KOPT-K1 (cell line): Measurements from ENCODE around the gene DENND4C.

ENCODE experiments used
- H3K27ac ChIP-seq: fragments of 200-600 bp; sonication (generic); 2 replicates; pipeline ENCODE4 v1.5.1; 2016; ENCODE audit warnings: antibody characterized with exemption, mild to moderate bottlenecking, low read depth, low read length; ENCODE audit not compliant: poor library complexity, severe bottlenecking
- H3K36me3 ChIP-seq: fragments of 200-600 bp; sonication (generic); 2 replicates; pipeline ENCODE4 v1.5.1; 2017; ENCODE audit warnings: antibody characterized with exemption, mild to moderate bottlenecking, low read length, moderate library complexity; ENCODE audit not compliant: insufficient read depth
- H3K9me3 ChIP-seq: fragments of 200-600 bp; sonication (generic); 2 replicates; pipeline ENCODE4 v1.5.1; 2017; ENCODE audit warnings: antibody characterized with exemption, low read length, mild to moderate bottlenecking; ENCODE audit not compliant: insufficient read depth, poor library complexity, severe bottlenecking

Gene DENND4C

DNA sequence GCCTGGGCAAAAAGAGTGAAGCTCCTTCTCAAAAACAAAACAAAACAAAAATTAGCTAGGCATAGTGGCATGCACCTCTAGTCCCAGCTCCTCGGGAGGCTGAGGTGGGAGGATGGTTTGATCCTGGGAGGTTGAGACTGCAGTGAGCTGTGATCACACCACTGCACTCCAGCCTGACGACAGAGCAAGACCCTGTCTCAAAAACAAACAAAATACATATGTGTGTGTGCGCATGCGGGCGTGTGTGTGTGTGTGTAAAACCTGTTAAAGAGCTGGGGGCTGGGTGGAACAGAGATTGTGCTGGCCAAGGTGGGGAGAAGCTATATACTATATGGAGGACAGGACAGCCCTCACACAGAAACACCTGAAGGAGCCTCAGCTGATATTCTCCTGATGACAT lies 27.4 kb upstream of the DENND4C start:
- Histone ChIP-seq H3K9me3 (no peaks in the 10 kb centered on the region), H3K36me3 (no peaks in the 10 kb centered on the region), H3K27ac (no peak overlapping the region)

DNA sequence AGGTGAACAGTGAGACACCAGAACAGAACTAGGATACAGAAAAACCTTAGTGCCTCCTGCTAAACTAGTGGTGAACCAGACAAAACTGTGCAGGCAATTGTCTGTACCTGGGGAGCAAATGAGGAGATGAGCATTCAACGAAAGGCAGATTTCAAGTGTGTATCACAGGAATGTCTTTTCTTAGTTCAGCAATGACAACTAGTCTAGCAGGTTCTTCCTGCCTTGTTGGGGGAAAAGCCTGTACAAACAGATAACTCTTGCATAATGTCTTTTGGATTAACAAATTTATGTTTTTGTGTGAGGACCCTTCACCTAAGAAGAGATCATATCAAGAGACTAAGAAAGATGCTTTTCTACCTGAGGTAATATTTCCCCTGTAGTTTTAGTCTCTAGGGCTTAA lies 21.8 kb upstream of the DENND4C start:
- Histone ChIP-seq H3K27ac (no peak overlapping the region), H3K9me3 (no peaks in the 10 kb centered on the region)

DNA sequence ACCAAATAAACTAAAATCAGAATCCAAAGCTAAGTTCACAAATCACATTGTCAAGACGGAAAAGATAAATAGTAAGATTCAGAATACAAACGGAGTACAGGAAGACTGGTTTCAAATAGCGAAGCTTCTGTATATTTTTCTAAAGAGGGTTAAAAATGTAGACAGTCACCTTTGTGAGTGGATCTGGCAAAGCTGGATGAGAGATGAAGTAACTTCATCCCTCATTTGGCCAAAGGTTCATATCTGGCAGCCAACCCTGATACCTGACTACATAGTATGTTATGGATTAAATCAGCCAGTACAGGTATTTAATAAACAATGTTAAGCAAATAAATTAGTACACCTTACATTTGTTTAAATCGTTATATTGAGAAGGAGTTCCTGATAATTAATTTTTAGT lies 21.3 kb upstream of the DENND4C start:
- no peaks in the 10 kb centered on the region for H3K9me3 ChIP-seq
- H3K36me3 ChIP-seq: no peaks in the 10 kb centered on the region
- no peak overlapping the region for H3K27ac ChIP-seq

More for the DNA sequence above, 21.8 kb upstream of the DENND4C start:
- no peaks in the 10 kb centered on the region for H3K36me3 ChIP-seq

DNA sequence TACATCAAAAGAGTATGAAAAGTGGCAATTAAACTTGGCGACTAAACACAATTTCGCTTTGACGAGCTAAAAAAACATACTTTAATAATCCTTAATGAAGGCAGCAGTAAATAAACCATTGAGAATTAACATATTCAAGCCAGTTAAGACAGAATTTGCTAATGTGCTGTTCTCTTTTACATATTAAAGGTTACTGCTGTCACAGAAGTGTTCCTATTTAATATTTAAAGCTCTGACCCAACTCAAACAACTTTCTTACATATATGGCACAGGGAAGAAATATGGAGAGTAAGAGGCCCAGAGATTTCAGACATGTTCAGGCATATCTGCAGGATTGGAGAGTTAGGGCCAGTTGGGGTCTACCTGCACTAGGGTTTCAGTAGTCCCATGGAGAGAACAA lies 16.7 kb upstream of the DENND4C start:
- Histone ChIP-seq H3K27ac (no peak overlapping the region), H3K36me3 (no peaks in the 10 kb centered on the region), H3K9me3 (no peaks in the 10 kb centered on the region)

DNA sequence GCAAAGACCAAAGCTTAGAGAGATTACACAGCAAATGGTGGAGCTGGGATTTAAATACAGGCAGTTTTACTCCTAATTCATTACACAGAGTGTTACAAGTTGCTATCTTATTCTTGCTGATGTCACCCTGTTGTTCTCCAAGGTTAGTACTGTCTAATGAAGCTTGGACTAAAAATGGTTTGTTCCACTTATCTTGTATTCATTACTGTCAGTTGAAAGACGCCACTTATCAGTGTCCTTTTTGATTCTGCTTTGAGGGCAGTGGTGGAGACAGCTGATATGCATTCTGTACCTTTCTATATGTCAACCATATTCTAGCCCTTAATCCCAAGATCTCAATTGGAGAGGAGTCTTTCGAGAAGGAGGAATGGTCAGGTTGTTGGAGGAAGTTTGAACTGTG lies 14.0 kb upstream of the DENND4C start:
- Histone ChIP-seq H3K27ac (no peak overlapping the region), H3K36me3 (no peaks in the 10 kb centered on the region), H3K9me3 (no peaks in the 10 kb centered on the region)

DNA sequence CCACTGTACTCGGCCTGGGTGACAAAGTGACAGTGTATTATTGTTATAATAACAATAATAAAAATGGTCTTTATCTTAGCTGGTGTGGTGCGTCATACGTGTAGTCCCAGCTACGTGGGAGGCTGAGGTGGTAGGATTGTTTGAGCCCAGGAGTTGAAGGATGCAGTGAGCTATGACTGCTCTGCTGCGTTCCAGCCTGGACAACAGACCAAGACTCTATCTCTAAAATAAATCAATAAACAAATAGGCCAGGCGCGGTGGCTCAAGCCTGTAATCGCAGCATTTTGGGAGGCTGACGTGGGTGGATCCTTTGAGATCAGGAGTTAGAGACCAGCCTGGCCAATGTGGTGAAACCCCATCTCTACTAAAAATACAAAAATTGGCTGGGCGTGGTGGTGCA lies 9.2 kb upstream of the DENND4C start:
- Histone ChIP-seq H3K27ac (no peak overlapping the region), H3K36me3 (no peaks in the 10 kb centered on the region), H3K9me3 (no peaks in the 10 kb centered on the region)

DNA sequence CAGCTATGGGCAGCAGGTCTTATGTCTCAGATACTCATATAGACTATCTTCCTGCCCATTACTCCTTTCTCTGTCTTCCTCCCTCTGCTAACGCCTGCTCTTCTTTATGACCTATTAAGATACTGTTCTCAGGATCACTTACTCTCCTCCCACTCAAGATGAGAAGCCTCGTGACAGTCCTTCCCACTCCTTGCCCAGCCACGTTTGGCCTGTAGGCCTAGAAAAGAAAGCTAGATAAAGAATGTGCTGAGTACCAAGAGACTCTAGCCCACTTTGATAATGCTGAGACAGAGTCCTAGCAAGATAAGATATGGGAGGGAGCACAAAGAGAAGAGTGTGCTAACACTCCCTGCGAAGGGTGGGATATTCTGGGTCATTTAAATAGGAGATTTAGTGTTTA lies 6.8 kb upstream of the DENND4C start:
- H3K27ac ChIP-seq: no peak overlapping the region
- no peaks in the 10 kb centered on the region for H3K9me3 ChIP-seq
- H3K36me3 ChIP-seq: no peaks in the 10 kb centered on the region

DNA sequence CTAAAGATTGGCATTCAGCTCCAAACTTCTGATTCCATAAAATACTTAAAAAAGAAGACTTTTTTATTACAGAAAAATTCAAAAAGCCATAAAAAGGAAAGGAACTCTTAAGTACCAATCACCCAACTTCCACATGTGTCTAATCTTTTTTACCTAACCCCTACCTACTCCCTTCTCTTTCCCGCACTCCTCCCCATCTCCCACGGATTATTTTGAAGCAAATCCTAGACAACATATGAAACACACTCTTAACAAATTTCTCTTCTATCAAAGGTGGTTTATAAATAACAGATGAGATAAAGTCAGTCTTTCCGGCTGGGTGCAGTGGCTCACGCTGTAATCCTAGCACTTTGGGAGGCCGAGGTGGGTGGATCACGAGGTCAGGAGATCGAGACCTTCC lies 5.9 kb upstream of the DENND4C start:
- H3K27ac ChIP-seq: no peak overlapping the region
- H3K9me3 ChIP-seq: no peaks in the 10 kb centered on the region
- H3K36me3 ChIP-seq: no peaks in the 10 kb centered on the region

DNA sequence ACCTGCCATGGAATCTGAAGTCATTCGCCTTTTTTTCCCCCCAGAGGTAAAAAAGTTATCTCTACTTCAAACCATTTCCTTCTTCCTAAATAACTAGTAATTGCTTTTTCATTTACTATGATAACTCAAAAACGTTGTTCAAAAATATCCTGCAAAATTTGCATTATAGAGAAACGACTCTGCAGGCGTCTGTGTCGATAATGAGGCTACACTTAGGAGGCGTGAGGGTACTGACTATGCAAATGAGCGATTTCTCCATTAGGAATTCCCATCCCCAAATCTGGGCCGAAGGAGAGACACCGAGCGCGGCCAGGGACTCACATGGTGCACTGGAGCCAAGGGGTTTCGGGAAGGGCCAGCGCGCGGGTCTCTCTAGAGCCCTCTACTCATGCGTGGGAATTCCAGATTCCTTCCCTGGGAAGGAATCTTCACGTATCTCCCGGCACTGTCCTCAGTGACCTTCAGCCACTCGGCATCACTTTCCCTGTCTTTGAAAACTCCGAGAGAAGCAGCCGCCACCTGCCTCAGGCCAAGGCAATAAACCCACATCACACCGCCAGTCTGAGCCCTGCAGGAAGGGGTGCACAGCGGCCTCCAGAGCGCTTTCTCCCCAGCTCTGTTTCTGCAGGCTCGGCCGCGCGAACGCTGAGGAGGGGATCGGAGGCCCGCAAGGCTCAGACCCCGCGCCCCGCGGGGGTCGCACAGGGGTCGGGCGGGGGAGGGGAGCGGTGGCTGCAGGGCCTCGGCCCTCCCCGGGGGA lies 718 bp upstream of the DENND4C start:
- Histone ChIP-seq H3K9me3 (no peaks in the 10 kb centered on the region), H3K27ac (peak overlapping the region; percentile 81), H3K36me3 (no peaks in the 10 kb centered on the region)

DNA sequence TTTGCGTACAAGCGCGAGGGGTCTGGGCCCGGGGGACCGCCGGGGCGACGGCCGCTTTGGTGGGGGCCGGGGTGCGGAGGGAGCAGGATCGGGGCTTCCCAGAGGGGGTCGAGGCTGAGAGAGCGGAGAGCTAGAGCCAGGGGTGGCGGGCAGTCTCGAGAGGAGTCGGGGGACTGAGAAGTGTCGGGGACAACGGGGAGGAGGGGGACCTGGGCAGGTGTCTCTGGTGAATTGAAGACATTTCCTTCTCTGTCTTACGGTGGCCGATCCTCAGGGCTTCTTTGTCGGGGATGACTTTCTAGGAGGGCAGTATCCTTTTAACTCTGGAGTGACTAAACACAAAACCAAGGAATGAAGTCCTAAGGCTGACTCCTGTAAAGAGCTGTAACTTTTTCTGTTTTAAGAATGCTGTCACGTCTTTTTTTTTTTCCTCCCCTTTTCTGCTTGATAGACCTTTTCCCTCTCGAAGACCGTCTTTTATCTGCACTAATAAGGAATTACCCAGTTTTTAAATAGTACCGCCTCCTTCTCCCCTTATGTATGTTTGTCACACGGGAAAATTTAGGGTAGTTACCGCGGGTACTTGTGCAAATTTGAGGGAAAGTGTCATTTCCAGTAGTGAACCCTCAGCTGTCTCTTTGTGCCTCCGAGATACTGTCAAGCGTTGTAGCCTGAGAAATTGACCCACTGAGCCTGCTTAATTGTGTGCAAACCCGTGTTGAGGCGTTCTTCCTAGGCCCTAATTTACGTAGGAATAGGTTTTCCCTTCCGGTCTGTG lies 822 bp downstream of the DENND4C start:
- no peaks in the 10 kb centered on the region for H3K9me3 ChIP-seq
- H3K36me3 ChIP-seq: no peaks in the 10 kb centered on the region
- peak overlapping the region; percentile 81 for H3K27ac ChIP-seq

DNA sequence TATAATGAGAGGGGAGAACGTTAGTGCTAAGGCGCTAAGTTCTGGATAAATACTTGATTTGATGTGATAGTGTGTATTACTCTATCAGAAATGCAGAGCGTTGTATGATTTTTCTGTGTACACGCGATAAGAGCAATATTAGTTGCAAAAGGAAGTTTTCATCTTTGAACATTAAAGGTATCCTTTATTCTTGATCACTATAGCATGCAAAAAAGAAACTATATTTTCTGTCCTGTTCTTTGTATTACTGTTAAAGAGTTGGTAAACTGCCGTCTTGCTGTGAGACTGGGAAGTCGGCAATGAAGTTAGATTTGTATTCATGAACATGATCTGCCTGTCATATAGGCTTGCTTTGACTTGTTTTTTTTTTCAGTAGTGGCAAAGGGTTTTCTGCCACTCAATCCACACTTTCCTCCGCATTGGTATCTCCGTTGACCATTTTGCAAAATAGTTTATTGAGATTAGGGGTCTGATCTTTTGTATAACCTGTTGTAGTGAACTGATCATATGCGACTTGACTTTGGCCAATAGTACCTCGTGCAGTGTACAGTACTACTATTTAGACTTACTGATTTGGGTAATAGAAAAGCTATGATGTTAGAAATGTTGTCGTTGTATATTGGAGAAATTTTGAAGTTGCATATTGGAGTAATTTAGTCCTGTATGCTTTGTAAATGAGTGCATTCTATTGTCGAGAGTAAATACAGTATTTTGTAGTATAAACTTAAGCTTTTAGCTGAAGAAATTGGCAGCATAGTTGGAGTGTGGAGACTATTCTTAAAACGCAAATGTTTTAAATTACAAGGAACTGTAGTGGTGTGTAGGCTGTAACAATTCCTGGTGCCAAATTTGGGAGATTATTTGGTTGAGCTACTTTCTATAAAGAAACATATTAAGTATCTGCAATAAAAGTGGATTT lies 1.7 kb downstream of the DENND4C start:
- Histone ChIP-seq H3K9me3 (no peaks in the 10 kb centered on the region), H3K27ac (peak overlapping the region; percentile 81), H3K36me3 (no peaks in the 10 kb centered on the region)

DNA sequence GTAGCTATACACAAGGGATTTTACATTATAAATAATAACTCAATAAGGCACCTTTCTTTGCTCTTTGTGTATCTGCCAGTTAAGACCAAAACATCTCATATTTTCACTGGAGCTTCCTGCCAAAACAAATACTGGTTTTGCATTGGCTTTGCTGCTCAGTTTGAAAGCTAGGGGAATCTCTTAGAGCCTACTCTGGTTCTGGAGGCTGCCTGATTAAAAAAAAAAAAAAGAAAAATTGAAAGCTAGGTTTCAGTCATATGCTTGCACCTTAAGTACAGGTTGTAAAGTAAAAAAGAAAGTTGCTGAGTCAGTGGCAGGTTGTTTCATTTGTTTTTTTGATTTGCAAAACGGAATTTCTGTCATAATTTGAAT lies 2.3 kb downstream of the DENND4C start:
- peak overlapping the region; percentile 81 for H3K27ac ChIP-seq
- no peaks in the 10 kb centered on the region for H3K9me3 ChIP-seq
- H3K36me3 ChIP-seq: no peaks in the 10 kb centered on the region

DNA sequence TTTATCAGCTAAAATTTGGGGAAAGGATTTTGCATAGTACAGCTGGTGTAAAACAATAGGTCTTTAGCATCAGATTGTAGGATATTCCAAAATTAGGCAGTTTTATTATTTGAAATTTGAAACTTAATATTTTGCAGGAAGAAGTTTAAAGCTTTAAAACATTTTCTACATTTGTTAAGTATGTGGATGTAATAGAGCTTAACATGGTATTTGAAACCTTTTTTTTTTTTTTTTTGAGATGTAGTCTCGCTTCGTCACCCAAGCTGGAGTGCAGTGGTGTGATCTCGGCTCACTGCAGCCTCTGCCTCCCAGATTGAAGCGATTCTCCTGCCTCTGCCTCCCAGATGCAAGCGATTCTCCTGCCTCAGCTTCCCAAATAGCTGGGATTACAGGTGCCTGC lies 2.9 kb downstream of the DENND4C start:
- Histone ChIP-seq H3K36me3 (no peaks in the 10 kb centered on the region), H3K9me3 (no peaks in the 10 kb centered on the region), H3K27ac (peak overlapping the region; percentile 81)

DNA sequence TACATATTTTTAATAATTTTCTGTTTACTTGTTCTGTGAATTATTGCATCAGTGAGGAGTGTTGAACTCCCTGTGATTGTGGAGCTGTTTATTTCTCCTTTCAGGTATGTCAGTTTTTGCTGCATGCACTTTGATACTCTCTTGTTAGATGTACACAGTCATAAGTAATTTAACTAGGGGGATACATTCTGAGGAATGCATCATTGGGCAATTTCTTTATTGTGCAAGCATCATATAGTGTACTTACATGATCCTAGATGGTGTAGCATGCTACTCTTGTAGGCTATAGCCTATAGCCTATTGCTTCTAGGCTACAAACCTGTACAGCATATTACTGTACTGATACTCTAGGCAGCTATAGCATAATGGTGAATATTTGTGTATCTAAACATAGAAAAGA lies 9.5 kb downstream of the DENND4C start:
- Histone ChIP-seq H3K9me3 (no peaks in the 10 kb centered on the region), H3K27ac (no peak overlapping the region), H3K36me3 (no peaks in the 10 kb centered on the region; the same call in none of the 2 replicates)

DNA sequence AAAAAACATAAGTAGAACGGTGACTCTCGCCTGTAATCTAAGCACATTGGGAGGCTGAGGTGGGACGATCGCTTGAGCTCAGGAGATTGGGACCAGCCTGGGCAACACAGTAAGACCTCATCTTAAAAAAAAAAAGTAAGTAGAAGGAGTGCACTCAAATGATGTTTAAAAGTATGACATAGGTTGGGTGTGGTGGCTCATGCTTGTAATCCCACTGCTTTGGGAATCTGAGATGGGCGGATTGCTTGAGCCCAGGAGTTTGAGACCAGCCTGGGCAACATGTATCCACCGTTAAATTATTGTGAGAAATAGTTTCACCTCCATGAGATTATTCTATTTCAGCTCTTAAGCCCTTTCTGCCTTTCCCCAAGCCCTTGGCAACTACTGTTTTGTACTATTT lies 11.2 kb downstream of the DENND4C start:
- no peak overlapping the region for H3K27ac ChIP-seq
- no peaks in the 10 kb centered on the region; the same call in none of the 2 replicates for H3K36me3 ChIP-seq
- H3K9me3 ChIP-seq: no peaks in the 10 kb centered on the region
